ENCODE results near the gene ZNF213. TPM values are rescaled to one million over a fixed set of nuclear protein-coding genes. Genes with fewer than 3 reads are reported as not detected.

Gene ZNF213
- total and polyA plus RNA-seq, 4 donors, result 7.8 to 13.1 (median 11.5) TPM

DNA sequence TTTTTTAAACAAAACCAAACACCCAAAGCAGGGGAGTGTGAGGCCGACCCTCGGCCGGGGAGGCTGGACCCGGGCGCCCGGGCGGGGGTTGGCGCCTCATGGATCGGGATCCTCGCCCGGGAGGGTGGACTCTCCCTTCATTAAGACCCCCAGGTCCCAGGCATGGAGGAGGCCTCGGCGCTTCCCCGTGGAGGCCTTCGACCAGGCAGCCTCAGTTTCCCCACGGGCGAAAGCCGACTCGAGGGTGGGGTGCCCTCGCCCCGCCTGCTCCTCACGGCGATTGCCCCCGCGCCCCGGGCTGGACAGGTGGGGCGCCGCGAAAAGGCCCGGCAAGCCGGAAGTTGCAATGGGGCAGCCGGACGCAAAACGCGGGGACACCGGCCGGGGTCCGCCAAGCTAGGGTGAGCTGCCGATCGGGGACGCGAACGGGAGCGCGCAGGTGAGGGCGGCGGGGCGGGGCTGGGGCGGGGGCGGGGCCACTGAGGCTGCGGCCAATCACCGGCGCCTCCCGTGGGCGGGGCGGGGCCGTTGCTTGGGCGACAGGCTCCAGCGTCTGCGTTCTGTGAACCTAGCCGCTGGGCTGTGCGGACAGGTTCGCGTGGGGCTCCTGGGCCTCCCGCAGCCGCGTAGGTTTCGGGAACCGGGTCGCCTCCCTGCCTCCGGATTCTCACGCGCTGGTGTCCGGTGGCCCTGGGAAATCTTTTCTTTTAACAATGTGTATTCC lies 28.5 kb upstream of the ZNF213 start:
- Histone ChIP-seq H3K9me3 (ENCODE audit: control insufficient read depth in 4 of 4, insufficient read depth in 3 of 4, low read length in 3 of 4) (no peaks in the 10 kb centered on the region), H3K4me1 (ENCODE audit: control insufficient read depth in 5 of 5, insufficient read depth in 5 of 5, low read length in 5 of 5) (peaks cover 0 to 7% (median 0%) of the 10 kb centered on the region in 5 donors), H3K4me3 (peak overlapping the region; percentile 65), H3K9ac (ENCODE audit: insufficient read depth in 1 of 2, low read length in 2 of 2) (peak overlapping the region; percentile 49 to 63), H3K27me3 (ENCODE audit: control insufficient read depth in 3 of 3, insufficient read depth in 3 of 3, low read length in 2 of 3) (peaks cover 0 to under 1% (median 0%) of the 10 kb centered on the region in 3 donors), H3K36me3 (ENCODE audit: control insufficient read depth in 4 of 4, insufficient read depth in 4 of 4, low read length in 4 of 4) (no peaks in the 10 kb centered on the region), H3K27ac (ENCODE audit: low read depth in 1 of 2, low read length in 1 of 2) (peak overlapping the region; percentile 90 to 96)
- DNase-seq (peak; percentile 90 to 95 (median 93)), ATAC-seq (ENCODE audit: insufficient read depth, low FRiP score) (peak; percentile 95)
- TF ChIP-seq, protein P1, sequence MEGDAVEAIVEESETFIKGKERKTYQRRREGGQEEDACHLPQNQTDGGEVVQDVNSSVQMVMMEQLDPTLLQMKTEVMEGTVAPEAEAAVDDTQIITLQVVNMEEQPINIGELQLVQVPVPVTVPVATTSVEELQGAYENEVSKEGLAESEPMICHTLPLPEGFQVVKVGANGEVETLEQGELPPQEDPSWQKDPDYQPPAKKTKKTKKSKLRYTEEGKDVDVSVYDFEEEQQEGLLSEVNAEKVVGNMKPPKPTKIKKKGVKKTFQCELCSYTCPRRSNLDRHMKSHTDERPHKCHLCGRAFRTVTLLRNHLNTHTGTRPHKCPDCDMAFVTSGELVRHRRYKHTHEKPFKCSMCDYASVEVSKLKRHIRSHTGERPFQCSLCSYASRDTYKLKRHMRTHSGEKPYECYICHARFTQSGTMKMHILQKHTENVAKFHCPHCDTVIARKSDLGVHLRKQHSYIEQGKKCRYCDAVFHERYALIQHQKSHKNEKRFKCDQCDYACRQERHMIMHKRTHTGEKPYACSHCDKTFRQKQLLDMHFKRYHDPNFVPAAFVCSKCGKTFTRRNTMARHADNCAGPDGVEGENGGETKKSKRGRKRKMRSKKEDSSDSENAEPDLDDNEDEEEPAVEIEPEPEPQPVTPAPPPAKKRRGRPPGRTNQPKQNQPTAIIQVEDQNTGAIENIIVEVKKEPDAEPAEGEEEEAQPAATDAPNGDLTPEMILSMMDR (IDR thresholded peaks at IDR 0.05; ENCODE audit: control extremely low read depth, extremely low read depth), result no peak
- WGBS, 2 donors, result 0 to 1% methylated on average over 55 to 74 of the region's 74 CpGs

DNA sequence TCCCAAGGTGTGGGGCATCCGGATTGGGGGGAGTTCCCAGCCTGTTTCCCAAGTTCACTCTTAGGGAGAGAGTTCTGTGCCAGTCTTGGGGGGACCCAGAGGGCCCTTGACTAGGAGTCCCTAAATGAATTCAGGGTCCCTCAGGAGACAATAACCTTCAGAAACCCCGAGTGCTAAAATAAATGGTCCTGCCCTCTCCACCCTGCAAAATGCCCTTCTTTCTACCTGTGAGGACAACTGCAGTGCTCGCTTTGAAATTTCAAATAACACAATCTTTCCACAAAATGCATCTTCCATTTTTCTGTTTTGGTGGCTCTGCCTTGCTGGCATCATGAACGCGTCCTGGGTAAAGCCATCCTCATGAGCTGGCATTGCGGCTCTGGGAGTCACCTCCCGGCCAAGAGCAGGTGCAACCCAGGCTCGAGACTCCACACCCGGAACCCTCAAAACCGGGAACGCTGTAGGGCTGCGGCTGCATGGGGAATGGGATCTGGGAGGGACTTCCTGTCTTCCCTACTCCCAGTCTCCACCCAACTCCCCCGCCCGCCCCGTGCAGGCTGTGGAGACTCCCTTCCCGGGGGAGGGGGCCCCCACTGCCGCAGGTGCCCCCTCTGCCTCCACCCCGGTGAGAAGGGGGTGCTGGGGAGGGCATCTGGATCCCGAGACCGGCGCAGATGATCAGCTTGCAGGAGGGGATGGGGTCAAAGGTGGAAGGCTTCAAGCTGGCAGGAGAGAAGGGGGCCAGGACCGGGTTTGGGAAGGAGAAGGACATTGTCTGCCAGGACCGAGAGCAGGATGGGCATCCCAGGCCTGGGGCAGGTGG lies 22.6 kb upstream of the ZNF213 start, which contains the start of gene ZNF205:
Gene ZNF205 (plus strand): TSS at position 529 of the 823 bp plus-strand sequence. CDS start 845 bp downstream, outside the sequence.
- Histone ChIP-seq H3K9me3 (ENCODE audit: control insufficient read depth in 4 of 4, insufficient read depth in 3 of 4, low read length in 3 of 4) (no peaks in the 10 kb centered on the region), H3K27ac (ENCODE audit: low read depth in 1 of 2, low read length in 1 of 2) (peak within 1 kb of the TSS; percentile 71 to 77), H3K4me3 (peak within 1 kb of the TSS; percentile 82), H3K27me3 (ENCODE audit: control insufficient read depth in 3 of 3, insufficient read depth in 3 of 3, low read length in 2 of 3) (no peaks in the 10 kb centered on the region), H3K36me3 (ENCODE audit: control insufficient read depth in 4 of 4, insufficient read depth in 4 of 4, low read length in 4 of 4) (peaks cover 0 to 10% (median 7%) of the 10 kb centered on the region in 4 donors), H3K4me1 (ENCODE audit: control insufficient read depth in 5 of 5, insufficient read depth in 5 of 5, low read length in 5 of 5) (peaks cover 5 to 19% (median 9%) of the 10 kb centered on the region in 5 donors), H3K9ac (ENCODE audit: insufficient read depth in 1 of 2, low read length in 2 of 2) (peak within 1 kb of the TSS; percentile 69)
- TF ChIP-seq, protein P1 (IDR thresholded peaks at IDR 0.05; ENCODE audit: control extremely low read depth, extremely low read depth), result no peak
- 16 to 23% methylated on average over 23 of the region's 23 CpGs for WGBS, 2 donors
- DNase-seq (peak; percentile 72 to 86 (median 77)), ATAC-seq (ENCODE audit: insufficient read depth, low FRiP score) (peak; percentile 93)

DNA sequence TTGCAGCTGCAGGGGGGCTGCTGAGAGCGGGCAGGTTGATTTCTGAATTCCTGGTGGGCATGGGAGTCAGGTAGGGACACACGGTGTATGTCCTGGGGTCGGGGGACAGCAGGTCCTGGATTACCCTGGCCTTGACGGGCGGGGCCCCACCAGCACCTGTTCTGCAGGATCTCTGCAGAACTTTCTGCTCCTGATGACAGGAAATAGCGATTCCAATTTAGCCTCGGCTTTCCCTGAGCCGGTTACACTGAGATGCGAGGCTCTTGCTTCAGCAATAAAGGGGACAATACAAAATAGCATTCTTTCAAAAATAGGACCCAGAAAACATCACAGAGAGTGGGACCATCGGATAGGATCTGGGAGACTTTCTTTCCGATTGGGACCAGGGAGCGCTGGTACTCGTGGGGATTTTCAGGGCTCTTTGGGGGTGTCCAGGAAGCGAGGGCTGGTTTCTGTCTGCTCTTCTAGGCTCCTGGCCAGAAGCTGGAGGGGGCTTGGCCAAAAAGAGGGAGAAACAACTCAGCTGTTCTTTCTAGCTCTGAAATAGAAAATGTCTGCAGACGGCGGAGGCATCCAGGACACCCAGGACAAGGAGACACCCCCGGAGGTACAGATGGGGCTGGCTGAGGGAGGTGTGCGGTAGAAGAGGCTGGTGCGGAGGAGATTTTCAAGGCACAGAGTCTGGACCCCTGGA lies 21.8 kb upstream of the ZNF213 start:
- peak overlapping the region; percentile 82 for H3K4me3 ChIP-seq
- peak overlapping the region; percentile 71 to 77 for H3K27ac ChIP-seq (ENCODE audit: low read depth in 1 of 2, low read length in 1 of 2)
- DNase-seq (peak; percentile 81 to 90 (median 87)), ATAC-seq (ENCODE audit: insufficient read depth, low FRiP score) (no peak)
- H3K27me3 ChIP-seq (ENCODE audit: control insufficient read depth in 3 of 3, insufficient read depth in 3 of 3, low read length in 2 of 3), result no peaks in the 10 kb centered on the region
- TF ChIP-seq, protein P1 (IDR thresholded peaks at IDR 0.05; ENCODE audit: control extremely low read depth, extremely low read depth), result no peak
- 20 to 39% methylated on average over 19 of the region's 19 CpGs for WGBS, 2 donors
- no peaks in the 10 kb centered on the region for H3K9me3 ChIP-seq (ENCODE audit: control insufficient read depth in 4 of 4, insufficient read depth in 3 of 4, low read length in 3 of 4)
- peak overlapping the region; percentile 69 for H3K9ac ChIP-seq (ENCODE audit: insufficient read depth in 1 of 2, low read length in 2 of 2)
- H3K4me1 ChIP-seq (ENCODE audit: control insufficient read depth in 5 of 5, insufficient read depth in 5 of 5, low read length in 5 of 5), result peaks cover 5 to 19% (median 9%) of the 10 kb centered on the region in 5 donors
- H3K36me3 ChIP-seq (ENCODE audit: control insufficient read depth in 4 of 4, insufficient read depth in 4 of 4, low read length in 4 of 4), result peaks cover 0 to 11% (median 7%) of the 10 kb centered on the region in 4 donors
